IMR-90 (cell line): Measurements from ENCODE around the gene RIPOR3.
A peak's percentile ranks its signal among the peaks of the same experiment; 100 is the strongest.

ENCODE experiments used
- BHLHE40 ChIP-seq: fragments of 150-350 bp; IDR thresholded peaks from 2 replicates; pipeline ENCODE4 v1.6.1; 2016; ENCODE audit warnings: mild to moderate bottlenecking, low read depth, low read length
- CEBPB ChIP-seq: IDR thresholded peaks from 2 replicates; pipeline ENCODE4 v1.6.1; 2012; ENCODE audit warnings: low read depth, low read length, improper control_type of control experiment
- CTCF ChIP-seq: conservative IDR thresholded peaks from 2 replicates; pipeline ENCODE4 v1.5.1; 2012; ENCODE audit warnings: mild to moderate bottlenecking, low read depth, low read length, improper control_type of control experiment
- ELK1 ChIP-seq: fragments of 150-350 bp; IDR thresholded peaks from 2 replicates; pipeline ENCODE4 v1.6.1; 2016; ENCODE audit warnings: low read depth, mild to moderate bottlenecking, low read length, moderate library complexity, borderline replicate concordance
- MAFK ChIP-seq: IDR thresholded peaks from 2 replicates; pipeline ENCODE4 v1.6.1; 2012; ENCODE audit warnings: low read depth, low read length, improper control_type of control experiment
- POLR2A ChIP-seq: IDR thresholded peaks from 2 replicates; pipeline ENCODE4 v1.6.1; 2012; ENCODE audit warnings: mild to moderate bottlenecking, low read depth, low read length
- RAD21 ChIP-seq: IDR thresholded peaks from 2 replicates; pipeline ENCODE4 v1.6.1; 2012; ENCODE audit warnings: low read length, improper control_type of control experiment
- RCOR1 ChIP-seq: IDR thresholded peaks from 2 replicates; pipeline ENCODE4 v1.6.1; 2012; ENCODE audit warnings: mild to moderate bottlenecking, low read length, improper control_type of control experiment; ENCODE audit not compliant: insufficient replicate concordance
- RFX5 ChIP-seq: IDR thresholded peaks from 2 replicates; pipeline ENCODE4 v1.8.0; 2012; ENCODE audit warnings: low read depth, mild to moderate bottlenecking, low read length, moderate library complexity
- SMC3 ChIP-seq: fragments of 150-350 bp; IDR thresholded peaks from 2 replicates; pipeline ENCODE4 v1.6.1; 2016; ENCODE audit warnings: low read depth, mild to moderate bottlenecking, antibody characterized with exemption, low read length, moderate library complexity
- USF2 ChIP-seq: fragments of 150-350 bp; IDR thresholded peaks from 2 replicates; pipeline ENCODE4 v1.6.1; 2017; ENCODE audit warnings: mild to moderate bottlenecking, antibody characterized with exemption, low read length, low read depth

- peak; percentile 78 for TF ChIP-seq CTCF
- TF ChIP-seq POLR2A, result no peak; the same call in 1 of the 2 replicates
- no peak for TF ChIP-seq USF2
- TF ChIP-seq RFX5, result no peak
- TF ChIP-seq ELK1, result no peak
- no peak for TF ChIP-seq MAFK
- no peak for TF ChIP-seq BHLHE40
- TF ChIP-seq SMC3, result peak; percentile 90
- no peak for TF ChIP-seq RCOR1
- peak; percentile 88 for TF ChIP-seq RAD21
- TF ChIP-seq CEBPB, result no peak
These were observed 65.2 kb downstream of the RIPOR3 start for GRCh38 chr20:50625986-50626677.
